ENCODE data around the gene ACSS2.

DNA sequence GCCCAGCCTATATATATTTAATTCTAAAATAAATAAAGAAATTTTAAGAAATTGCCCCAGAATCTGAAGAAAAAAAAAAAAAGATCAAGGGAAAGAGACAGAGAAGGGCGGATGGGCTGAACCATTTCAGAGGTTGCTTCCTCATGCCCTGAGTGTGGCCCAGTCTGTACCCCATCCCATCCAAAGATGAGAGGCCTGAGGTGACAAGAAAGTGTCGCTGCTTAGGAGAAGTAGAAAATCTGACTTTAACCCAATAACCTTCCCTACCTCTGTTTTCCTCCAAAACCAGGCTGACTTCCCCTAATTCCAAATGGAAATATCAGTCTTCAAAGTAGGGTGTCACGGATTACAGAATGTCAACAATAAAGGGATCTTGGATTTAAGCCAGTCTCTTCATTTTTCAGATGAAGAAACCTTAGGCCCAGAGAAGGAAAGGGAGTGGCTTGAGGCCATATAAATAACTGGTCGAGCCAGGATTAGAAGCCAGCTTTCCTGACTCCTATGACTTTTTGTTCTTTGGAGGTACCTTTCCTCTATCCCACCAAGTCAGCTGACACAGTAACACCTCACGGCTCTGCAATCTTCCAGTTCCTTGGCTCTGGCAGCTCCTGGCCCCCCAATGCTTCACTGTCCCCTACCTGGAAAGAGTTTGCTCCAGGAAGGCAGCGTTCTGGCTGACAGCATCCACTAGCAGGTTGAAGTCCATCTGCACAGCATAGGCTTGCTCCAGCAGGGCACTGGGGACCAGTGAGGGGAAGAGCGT is 69.1 kb downstream of the ACSS2 start:
- TF ChIP-seq EZH2 (IDR thresholded peaks at IDR 0.05) = no peak
- TF ChIP-seq, protein P1, sequence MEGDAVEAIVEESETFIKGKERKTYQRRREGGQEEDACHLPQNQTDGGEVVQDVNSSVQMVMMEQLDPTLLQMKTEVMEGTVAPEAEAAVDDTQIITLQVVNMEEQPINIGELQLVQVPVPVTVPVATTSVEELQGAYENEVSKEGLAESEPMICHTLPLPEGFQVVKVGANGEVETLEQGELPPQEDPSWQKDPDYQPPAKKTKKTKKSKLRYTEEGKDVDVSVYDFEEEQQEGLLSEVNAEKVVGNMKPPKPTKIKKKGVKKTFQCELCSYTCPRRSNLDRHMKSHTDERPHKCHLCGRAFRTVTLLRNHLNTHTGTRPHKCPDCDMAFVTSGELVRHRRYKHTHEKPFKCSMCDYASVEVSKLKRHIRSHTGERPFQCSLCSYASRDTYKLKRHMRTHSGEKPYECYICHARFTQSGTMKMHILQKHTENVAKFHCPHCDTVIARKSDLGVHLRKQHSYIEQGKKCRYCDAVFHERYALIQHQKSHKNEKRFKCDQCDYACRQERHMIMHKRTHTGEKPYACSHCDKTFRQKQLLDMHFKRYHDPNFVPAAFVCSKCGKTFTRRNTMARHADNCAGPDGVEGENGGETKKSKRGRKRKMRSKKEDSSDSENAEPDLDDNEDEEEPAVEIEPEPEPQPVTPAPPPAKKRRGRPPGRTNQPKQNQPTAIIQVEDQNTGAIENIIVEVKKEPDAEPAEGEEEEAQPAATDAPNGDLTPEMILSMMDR (IDR thresholded peaks at IDR 0.05) = no peak
- no peak for TF ChIP-seq EZH2phosphoT487 (IDR thresholded peaks at IDR 0.05)
